ENCODE measurements around the gene DSCAM.

The DSCAM gene

DNA sequence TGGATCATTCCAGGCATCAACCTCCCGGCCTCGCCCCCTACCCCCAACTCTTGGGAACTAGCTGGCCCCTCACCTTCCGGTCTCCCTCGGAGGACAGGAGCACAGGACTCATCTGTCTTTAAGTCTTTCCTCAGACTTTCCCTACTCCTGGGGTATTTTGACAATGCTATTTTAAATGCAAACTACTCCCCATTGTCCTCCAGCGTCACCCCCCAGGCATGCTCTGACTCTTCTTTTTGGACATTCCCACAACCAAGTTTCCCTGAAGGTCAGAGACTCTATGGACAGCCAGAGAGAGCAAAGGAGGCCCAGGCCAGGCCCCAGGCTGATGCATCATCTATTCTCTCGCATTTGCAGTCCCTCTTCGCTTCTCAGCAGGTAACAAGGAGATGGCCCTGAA is 555.4 kb downstream of the DSCAM start:
- DNase-seq (ENCODE audit: low read depth in 2 of 2) = no peak
- no peak for TF ChIP-seq CTCF (IDR thresholded peaks at IDR 0.05; ENCODE audit: low read depth, low read length)
- no peak overlapping the region for H3K4me3 ChIP-seq (replicated peaks in 1 of 2; ENCODE audit: low read depth in 2 of 2, low read length in 2 of 2)

DNA sequence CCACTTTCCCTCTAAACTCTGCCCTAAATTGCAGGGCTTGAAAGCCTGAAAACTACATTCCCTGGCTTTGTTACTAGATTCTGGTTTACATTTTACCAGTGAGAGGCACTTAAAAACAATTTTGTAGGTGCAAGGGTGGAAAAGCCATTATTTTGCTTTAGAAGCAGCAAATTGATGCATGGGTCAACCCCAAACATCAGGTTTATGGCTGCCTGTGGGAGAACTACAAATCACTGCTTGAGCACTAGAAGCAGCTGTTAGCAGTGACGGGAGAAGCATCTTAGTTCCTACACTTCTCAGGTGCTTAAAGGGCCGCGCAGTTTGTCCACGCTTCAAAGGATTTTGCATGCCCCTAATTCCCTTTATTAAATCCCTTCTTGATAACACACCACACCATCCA is 562.5 kb downstream of the DSCAM start:
- H3K4me3 ChIP-seq (replicated peaks in 1 of 2; ENCODE audit: low read depth in 2 of 2, low read length in 2 of 2) = no peak overlapping the region
- no peak for TF ChIP-seq CTCF (IDR thresholded peaks at IDR 0.05; ENCODE audit: low read depth, low read length)
- no peak for DNase-seq (ENCODE audit: low read depth in 2 of 2)

DNA sequence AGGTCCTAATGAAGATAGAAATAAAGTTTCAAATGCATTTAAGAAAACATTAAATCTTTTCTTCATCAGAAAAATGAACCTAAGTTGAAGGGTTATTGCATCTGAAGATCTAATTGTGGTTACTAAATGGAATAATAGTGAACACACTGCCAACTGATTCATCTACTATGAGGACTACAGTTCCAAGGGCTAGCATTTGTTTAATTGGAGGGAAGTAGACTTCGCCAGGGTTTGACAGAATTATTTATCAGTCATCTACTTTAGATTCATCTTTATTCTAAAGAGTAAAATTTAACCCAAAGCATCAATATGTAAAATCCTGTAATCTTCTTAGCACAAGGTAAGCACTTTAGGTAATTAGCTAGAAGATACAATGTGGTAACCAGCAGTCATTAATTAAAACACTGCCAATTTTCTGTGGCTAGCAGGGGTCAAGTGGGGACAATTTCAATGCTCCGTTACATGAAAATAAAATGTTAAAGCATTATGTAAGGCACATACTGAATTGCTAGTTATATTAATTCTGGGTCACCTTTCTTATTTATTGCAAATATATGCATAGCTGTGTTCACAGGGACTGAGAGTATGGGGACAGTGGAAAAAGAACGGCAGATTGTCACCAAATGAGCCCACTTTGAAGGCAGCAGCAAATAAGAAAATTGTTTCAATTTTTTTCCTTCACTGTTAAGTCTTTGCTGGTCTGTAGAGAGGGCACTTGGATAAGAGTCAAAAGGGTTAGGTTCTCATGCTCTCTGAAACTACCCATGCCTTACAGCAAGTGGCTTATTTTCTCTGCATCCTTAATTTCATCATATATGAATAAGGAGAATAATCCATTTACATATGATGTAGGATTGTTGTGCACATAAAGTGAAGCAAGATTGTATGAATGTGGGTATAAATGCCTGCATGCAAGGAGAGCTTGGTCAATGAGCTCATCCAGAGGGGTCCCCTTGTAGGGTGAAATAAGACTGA is 563.8 kb downstream of the DSCAM start:
- TF ChIP-seq CTCF (IDR thresholded peaks at IDR 0.05; ENCODE audit: low read depth, low read length) = no peak
- no peak for DNase-seq (ENCODE audit: low read depth in 2 of 2)
- H3K4me3 ChIP-seq (replicated peaks in 1 of 2; ENCODE audit: low read depth in 2 of 2, low read length in 2 of 2) = no peak overlapping the region

GRCh38 chr21:40278345-40278744 is 568.6 kb downstream of the DSCAM start:
- no peak for TF ChIP-seq CTCF (IDR thresholded peaks at IDR 0.05; ENCODE audit: low read depth, low read length)
- H3K4me3 ChIP-seq (replicated peaks in 1 of 2; ENCODE audit: low read depth in 2 of 2, low read length in 2 of 2) = no peak overlapping the region
- no peak for DNase-seq (ENCODE audit: low read depth in 2 of 2)

- no peak for DNase-seq (ENCODE audit: low read depth in 2 of 2)
- H3K4me3 ChIP-seq (replicated peaks in 1 of 2; ENCODE audit: low read depth in 2 of 2, low read length in 2 of 2) = no peak overlapping the region
- TF ChIP-seq CTCF (IDR thresholded peaks at IDR 0.05; ENCODE audit: low read depth, low read length) = no peak
These were observed 571.0 kb downstream of the DSCAM start for GRCh38 chr21:40276001-40276400.

GRCh38 chr21:40272037-40272436 is 574.9 kb downstream of the DSCAM start:
- H3K4me3 ChIP-seq (replicated peaks in 1 of 2; ENCODE audit: low read depth in 2 of 2, low read length in 2 of 2) = no peak overlapping the region
- DNase-seq (ENCODE audit: low read depth in 2 of 2) = no peak
- TF ChIP-seq CTCF (IDR thresholded peaks at IDR 0.05; ENCODE audit: low read depth, low read length) = no peak
